ENCODE data around the gene NRIP2.

- TF ChIP-seq CTCF (conservative IDR thresholded peaks at IDR 0.05; ENCODE audit: low read length) (no peak), EZH2phosphoT487 (IDR thresholded peaks at IDR 0.05; ENCODE audit: borderline replicate concordance, low read depth, low read length) (no peak)
These were observed 22.2 kb upstream of the NRIP2 start, which contains the start of gene TEX52 for GRCh38 chr12:2857021-2857431.
